GM12801 (cell line): ENCODE results near the gene OR13G1.

Experiments used
- TF ChIP-seq, protein P1 (sequence below): IDR thresholded peaks from one replicate; pipeline ENCODE4 v1.5.1; 2011; ENCODE audit warnings: control low read depth; ENCODE audit not compliant: insufficient read length; ENCODE audit errors: extremely low read depth

The OR13G1 gene, protein sequence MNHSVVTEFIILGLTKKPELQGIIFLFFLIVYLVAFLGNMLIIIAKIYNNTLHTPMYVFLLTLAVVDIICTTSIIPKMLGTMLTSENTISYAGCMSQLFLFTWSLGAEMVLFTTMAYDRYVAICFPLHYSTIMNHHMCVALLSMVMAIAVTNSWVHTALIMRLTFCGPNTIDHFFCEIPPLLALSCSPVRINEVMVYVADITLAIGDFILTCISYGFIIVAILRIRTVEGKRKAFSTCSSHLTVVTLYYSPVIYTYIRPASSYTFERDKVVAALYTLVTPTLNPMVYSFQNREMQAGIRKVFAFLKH

DNA sequence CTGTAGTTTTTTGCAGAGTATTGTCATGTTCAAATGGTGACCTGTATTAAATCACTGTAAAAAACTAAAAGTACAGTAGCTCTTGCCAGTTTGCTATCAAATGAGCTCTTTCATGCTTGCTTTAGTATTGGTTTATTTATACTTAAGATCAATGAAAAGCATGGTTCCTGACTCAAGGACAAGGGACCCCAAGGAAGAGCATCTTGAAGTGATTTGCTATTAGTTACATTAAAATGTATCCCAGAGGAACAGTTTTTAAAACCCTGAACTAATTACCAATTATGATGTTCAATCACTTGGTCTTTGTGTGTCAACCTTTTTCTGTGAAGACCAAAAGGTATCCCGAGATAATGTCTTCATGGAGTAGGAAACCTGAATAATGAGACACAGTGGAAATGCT lies at the start of gene OR13G1:
OR13G1 (minus strand) TSS at position 101 of the 400 bp plus-strand sequence. CDS start 6,698 bp downstream, outside the sequence.
- TF ChIP-seq, protein P1, sequence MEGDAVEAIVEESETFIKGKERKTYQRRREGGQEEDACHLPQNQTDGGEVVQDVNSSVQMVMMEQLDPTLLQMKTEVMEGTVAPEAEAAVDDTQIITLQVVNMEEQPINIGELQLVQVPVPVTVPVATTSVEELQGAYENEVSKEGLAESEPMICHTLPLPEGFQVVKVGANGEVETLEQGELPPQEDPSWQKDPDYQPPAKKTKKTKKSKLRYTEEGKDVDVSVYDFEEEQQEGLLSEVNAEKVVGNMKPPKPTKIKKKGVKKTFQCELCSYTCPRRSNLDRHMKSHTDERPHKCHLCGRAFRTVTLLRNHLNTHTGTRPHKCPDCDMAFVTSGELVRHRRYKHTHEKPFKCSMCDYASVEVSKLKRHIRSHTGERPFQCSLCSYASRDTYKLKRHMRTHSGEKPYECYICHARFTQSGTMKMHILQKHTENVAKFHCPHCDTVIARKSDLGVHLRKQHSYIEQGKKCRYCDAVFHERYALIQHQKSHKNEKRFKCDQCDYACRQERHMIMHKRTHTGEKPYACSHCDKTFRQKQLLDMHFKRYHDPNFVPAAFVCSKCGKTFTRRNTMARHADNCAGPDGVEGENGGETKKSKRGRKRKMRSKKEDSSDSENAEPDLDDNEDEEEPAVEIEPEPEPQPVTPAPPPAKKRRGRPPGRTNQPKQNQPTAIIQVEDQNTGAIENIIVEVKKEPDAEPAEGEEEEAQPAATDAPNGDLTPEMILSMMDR = no peak

DNA sequence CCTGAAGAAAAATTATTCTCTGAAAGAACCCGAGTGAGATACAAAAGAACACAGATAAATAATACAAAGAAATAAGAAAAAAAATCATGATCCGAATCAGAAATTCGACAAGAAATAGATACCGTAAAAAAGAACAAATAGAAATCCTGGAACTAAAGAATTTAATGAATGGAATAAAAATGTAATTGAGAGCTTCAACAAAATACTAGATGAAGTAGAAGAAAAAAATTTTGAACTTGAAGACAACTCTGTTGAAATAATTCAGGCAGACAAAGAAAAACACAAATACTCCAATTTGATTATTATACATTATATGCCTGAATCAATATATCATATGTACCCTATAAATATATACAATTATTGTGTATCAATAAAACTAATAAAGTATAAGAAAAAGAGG lies 41.7 kb upstream of the OR13G1 start:
- TF ChIP-seq, protein P1 = no peak

DNA sequence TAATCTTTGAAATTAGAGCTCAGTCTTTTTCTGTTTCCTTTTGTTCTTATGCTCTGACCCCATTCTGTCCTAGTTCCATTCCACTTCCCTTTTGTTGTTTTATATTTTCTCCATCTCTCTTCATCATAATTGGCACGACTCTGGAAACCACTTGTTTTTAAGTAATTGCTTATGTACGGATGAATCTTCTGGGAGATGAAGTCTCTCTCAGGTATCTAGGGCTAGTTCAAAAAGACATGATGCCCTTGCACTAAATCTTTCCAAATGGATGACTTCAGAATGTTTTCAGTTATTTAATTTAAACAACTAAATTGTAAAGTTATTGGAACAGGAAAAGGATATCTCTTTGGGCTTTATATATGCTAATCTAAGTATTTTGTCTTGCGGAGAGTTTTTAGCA lies 37.0 kb upstream of the OR13G1 start, which contains the start of gene OR6F1:
OR6F1 (minus strand) TSS at position 101 of the 400 bp plus-strand sequence. CDS start 3,891 bp downstream, outside the sequence.
- TF ChIP-seq, protein P1 = no peak

DNA sequence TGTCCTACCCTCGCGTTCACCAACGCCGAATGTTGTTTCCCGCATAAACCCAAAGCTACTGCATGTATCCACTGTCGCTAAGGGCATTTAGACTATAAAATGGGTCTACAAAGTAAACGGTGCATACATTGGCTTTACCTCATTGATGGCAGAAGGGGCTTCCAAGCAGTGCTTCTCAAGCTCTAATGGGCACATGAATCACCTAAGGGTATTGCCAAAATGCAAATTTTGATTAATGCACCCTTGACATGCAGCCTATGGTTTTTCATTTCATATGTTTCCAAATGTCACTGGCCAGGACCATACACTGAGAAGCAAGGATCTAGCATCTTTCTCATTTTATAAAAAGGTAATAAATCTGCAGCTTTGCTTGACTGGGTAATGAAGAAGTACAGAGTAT lies 34.2 kb upstream of the OR13G1 start:
- TF ChIP-seq, protein P1 = no peak

DNA sequence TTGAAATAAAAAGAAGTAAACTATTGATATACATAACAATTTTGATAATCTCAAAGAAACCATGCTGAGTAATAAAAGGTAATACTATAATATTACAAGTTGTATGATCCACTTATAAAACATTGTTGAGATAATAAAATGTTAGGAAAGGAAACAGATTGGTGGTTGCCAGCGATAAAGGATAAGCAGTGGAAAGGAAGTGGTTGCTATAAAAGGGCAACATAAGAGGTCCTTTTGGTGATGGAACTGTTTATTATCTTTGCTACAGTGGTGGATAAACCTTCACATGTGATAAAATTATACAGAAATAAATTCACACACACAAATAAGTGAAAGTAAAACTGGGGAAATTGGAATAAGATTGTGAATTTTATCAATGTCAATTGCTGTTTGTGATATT lies 21.8 kb upstream of the OR13G1 start:
- TF ChIP-seq, protein P1 = no peak

DNA sequence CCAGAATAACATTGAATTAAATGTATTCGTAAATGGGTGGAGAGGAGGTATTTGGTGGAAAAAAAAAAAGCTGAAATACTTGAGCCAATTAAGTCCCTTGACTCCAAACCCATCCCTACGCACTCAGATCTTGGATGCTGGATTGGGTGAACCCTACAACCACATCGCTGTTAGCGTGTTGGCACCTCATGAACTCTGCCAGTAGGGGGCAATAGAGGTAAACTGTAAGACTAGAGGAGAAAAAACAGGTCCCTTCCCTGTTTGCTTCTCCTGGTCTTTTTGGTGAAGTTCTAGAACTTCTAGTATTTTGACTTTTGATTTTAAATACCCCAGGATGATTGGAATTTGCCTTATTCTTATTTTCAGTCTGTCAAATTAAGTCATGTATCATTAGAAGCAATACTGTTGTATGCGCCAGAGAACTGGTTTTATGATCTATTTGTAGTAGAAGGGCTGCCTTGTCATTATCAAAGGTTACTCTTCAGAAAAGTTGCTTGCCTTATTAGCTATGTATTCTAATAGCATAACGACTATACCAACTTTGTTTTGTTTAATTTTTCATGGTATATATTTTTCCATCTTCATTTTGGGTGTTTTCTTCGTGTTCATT lies 1.9 kb upstream of the OR13G1 start:
- TF ChIP-seq, protein P1 = no peak

DNA sequence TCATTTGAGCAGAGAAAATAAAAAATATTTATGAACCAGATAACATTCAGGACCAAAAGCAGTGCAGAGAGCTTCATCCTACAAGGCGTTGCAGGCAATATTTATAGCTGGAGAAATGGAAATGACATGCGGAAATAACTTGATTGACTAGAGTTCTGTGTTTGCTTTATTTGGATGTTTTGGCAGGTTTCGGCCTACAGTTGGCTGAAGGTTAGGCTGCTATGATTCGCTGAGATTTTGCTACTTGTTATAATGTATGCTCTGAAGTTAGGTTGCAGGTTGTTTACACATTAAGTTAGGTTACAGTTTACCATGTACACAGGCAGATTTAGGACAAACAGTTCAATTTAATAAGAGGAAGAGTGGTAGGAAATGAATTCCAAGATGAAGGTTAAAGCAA lies 632 bp upstream of the OR13G1 start:
- TF ChIP-seq, protein P1 = no peak
